SK-N-SH (cell line): ENCODE data around the gene SH2B3. TPM values are rescaled to one million over a fixed set of nuclear protein-coding genes. Genes with fewer than 3 reads are reported as not detected.

ENCODE experiments used
- CTCF ChIA-PET: fragments of 300-600, 350-600 bp; formaldehyde crosslinking; extraction: SDS; loops from one replicate; lab custom pipeline; 2021; lab: Yijun Ruan, JAX
- POLR2A ChIA-PET: fragments of 350-600 bp; sonication (Branson Sonifier 250); formaldehyde crosslinking; extraction: SDS; loops from one replicate; lab custom pipeline; 2020; ENCODE audit warnings: antibody characterized with exemption, inconsistent platforms; lab: Yijun Ruan, JAX
- DNase-seq: peaks from one replicate; pipeline ENCODE4 v3.0.0; 2012
- H2AFZ ChIP-seq: fragments of 200-600 bp; sonication (generic); 2 replicates; pipeline ENCODE4 v1.8.1; 2016; ENCODE audit warnings: antibody characterized with exemption, mild to moderate bottlenecking, low read depth
- H3F3A ChIP-seq: fragments of 200-600 bp; sonication (generic); replicated peaks from 2 replicates; pipeline ENCODE3; 2016; ENCODE audit warnings: antibody characterized with exemption, mild to moderate bottlenecking; ENCODE audit not compliant: insufficient read depth
- H3K27ac ChIP-seq, 2 experiments: fragments of 200-500 bp in 1 of 2; fragments of 200-600 bp in 1 of 2; sonication (Bioruptor generic) in 1 of 2; sonication (generic), shearing (Covaris generic) in 1 of 2; 2 replicates each; pipeline versions ENCODE4 v1.5.1 to v1.6.1; 2014 to 2016; ENCODE audit warnings: low read depth in 2 of 2, inconsistent platforms in 1 of 2, low read length in 1 of 2, mild to moderate bottlenecking in 1 of 2, mixed read lengths in 1 of 2
- H3K27me3 ChIP-seq: fragments of 200-600 bp; sonication (generic), shearing (Covaris generic); 2 replicates; pipeline ENCODE4 v1.6.1; 2016; ENCODE audit warnings: mixed run types; ENCODE audit not compliant: insufficient read depth
- H3K36me3 ChIP-seq, 2 experiments: fragments of 200-500 bp in 1 of 2; fragments of 200-600 bp in 1 of 2; sonication (Bioruptor generic) in 1 of 2; sonication (generic) in 1 of 2; replicated peaks in 1 of 2; 2 replicates each; pipeline versions ENCODE3 to v1.5.1; 2014 to 2016; ENCODE audit warnings: low read length in 1 of 2, mild to moderate bottlenecking in 1 of 2; ENCODE audit not compliant: insufficient read depth in 2 of 2, control insufficient read depth in 1 of 2
- H3K4me1 ChIP-seq, 2 experiments: fragments of 200-500 bp in 1 of 2; fragments of 200-600 bp in 1 of 2; sonication (Bioruptor generic) in 1 of 2; sonication (generic), shearing (Covaris generic) in 1 of 2; 2 replicates each; pipeline versions ENCODE4 v1.5.1 to v1.6.1; 2014 to 2016; ENCODE audit warnings: low read depth in 1 of 2, low read length in 1 of 2, mixed run types in 1 of 2; ENCODE audit not compliant: insufficient read depth in 2 of 2, control insufficient read depth in 1 of 2
- H3K4me2 ChIP-seq: fragments of 200-600 bp; sonication (generic), shearing (Covaris generic); 2 replicates; pipeline ENCODE4 v1.6.1; 2017; ENCODE audit warnings: mixed run types
- H3K4me3 ChIP-seq, 2 experiments: fragments of 200-500 bp in 1 of 2; fragments of 200-600 bp in 1 of 2; sonication (Bioruptor generic) in 1 of 2; sonication (generic), shearing (Covaris generic) in 1 of 2; 2 replicates each; pipeline versions ENCODE4 v1.5.1 to v1.8.1; 2014 to 2016; ENCODE audit warnings: low read depth in 2 of 2, inconsistent platforms in 1 of 2, low read length in 1 of 2, mild to moderate bottlenecking in 1 of 2, mixed read lengths in 1 of 2, moderate library complexity in 1 of 2
- H3K79me2 ChIP-seq: fragments of 200-600 bp; sonication (generic); 2 replicates; pipeline ENCODE4 v1.8.1; 2017; ENCODE audit warnings: mild to moderate bottlenecking; ENCODE audit not compliant: insufficient read depth
- H3K9ac ChIP-seq: fragments of 200-600 bp; sonication (generic); 2 replicates; pipeline ENCODE4 v1.6.1; 2017; ENCODE audit warnings: mixed run types
- H3K9me2 ChIP-seq: fragments of 200-600 bp; sonication (generic); 2 replicates; pipeline ENCODE4 v1.6.1; 2017; ENCODE audit warnings: mixed run types
- H3K9me3 ChIP-seq: fragments of 200-600 bp; sonication (generic); 2 replicates; pipeline ENCODE4 v1.6.1; 2017; ENCODE audit warnings: mixed run types, mild to moderate bottlenecking, moderate library complexity
- H4K20me1 ChIP-seq: fragments of 200-600 bp; sonication (generic); 2 replicates; pipeline ENCODE4 v1.6.1; 2017; ENCODE audit warnings: mild to moderate bottlenecking, mixed run types; ENCODE audit not compliant: insufficient read depth
- CTCF ChIP-seq: fragments of 200-600 bp; sonication (generic); IDR thresholded peaks from 2 replicates; pipeline ENCODE4 v1.6.1; 2017; ENCODE audit warnings: antibody characterized with exemption, mild to moderate bottlenecking, moderate library complexity
- ELF1 ChIP-seq: IDR thresholded peaks from 2 replicates; pipeline ENCODE4 v1.4.0; 2012
- EP300 ChIP-seq, 2 experiments: IDR thresholded peaks; 2 replicates each; pipeline versions ENCODE4 v1.4.0 to v1.6.1; 2012; ENCODE audit warnings: borderline replicate concordance in 1 of 2, low read depth in 1 of 2, low read length in 1 of 2
- FOSL2 ChIP-seq: IDR thresholded peaks from 2 replicates; pipeline ENCODE4 v1.4.0; 2012; ENCODE audit warnings: low read depth, mild to moderate bottlenecking, moderate library complexity, borderline replicate concordance
- GABPA ChIP-seq: IDR thresholded peaks from 2 replicates; pipeline ENCODE4 v1.4.0; 2012; ENCODE audit warnings: low read depth, mild to moderate bottlenecking
- MXI1 ChIP-seq: IDR thresholded peaks from 2 replicates; pipeline ENCODE4 v1.6.1; 2012; ENCODE audit warnings: mild to moderate bottlenecking, low read depth, low read length, improper control_type of control experiment
- NRF1 ChIP-seq: IDR thresholded peaks from 2 replicates; pipeline ENCODE4 v1.6.1; 2012; ENCODE audit warnings: low read depth, mild to moderate bottlenecking, low read length
- RAD21 ChIP-seq: IDR thresholded peaks from 2 replicates; pipeline ENCODE4 v1.6.1; 2012; ENCODE audit warnings: mild to moderate bottlenecking, low read length
- RCOR1 ChIP-seq: fragments of 150-350 bp; IDR thresholded peaks from 2 replicates; pipeline ENCODE4 v1.6.1; 2017; ENCODE audit warnings: antibody characterized with exemption, low read length
- REST ChIP-seq: IDR thresholded peaks from 2 replicates; pipeline ENCODE4 v1.6.1; 2012; ENCODE audit warnings: mild to moderate bottlenecking, low read depth, low read length, moderate library complexity
- RXRA ChIP-seq: IDR thresholded peaks from 2 replicates; pipeline ENCODE4 v1.4.0; 2012; ENCODE audit warnings: low read depth, mild to moderate bottlenecking, borderline replicate concordance
- TAF1 ChIP-seq: IDR thresholded peaks from 2 replicates; pipeline ENCODE4 v1.6.1; 2012; ENCODE audit warnings: low read depth, mild to moderate bottlenecking, low read length, moderate library complexity, borderline replicate concordance
- TCF12 ChIP-seq: IDR thresholded peaks from 2 replicates; pipeline ENCODE4 v1.4.0; 2012
- USF1 ChIP-seq: IDR thresholded peaks from 2 replicates; pipeline ENCODE4 v1.4.0; 2012; ENCODE audit warnings: low read depth, borderline replicate concordance
- USF2 ChIP-seq: fragments of 150-350 bp; IDR thresholded peaks from 2 replicates; pipeline ENCODE4 v1.6.1; 2017; ENCODE audit warnings: antibody characterized with exemption, low read length, low read depth, borderline replicate concordance
- YY1 ChIP-seq: IDR thresholded peaks from 2 replicates; pipeline ENCODE4 v1.4.0; 2012; ENCODE audit warnings: low read depth, mild to moderate bottlenecking
- ZBTB33 ChIP-seq: IDR thresholded peaks from 2 replicates; pipeline ENCODE4 v1.4.0; 2012; ENCODE audit warnings: low read depth, borderline replicate concordance
- WGBS: methylation state at CpG from one replicate; pipeline ENCODE4 v1.1.6; 2017; ENCODE audit warnings: low lambda C conversion rate; 5-methylcytosine and 5-hydroxymethylcytosine counted together
- polyA plus RNA-seq, 3 experiments: library from polyadenylated mRNA; depleted of rRNA; stranded (reverse); fragments of >200 nt; gene quantifications; 2 replicates each; pipeline ENCODE4 v1.2.3, GENCODE V29; 2012

The SH2B3 gene
- polyA plus RNA-seq, 1 of the 3 experiments (the other 2 are of a cell fraction): 15.6 TPM

- H3K36me3 ChIP-seq: peaks cover 47 to 63% of the 10 kb centered on the region in 2 experiments
- H3K4me3 ChIP-seq: no peak overlapping the region
- H3K9me2 ChIP-seq: no peaks in the 10 kb centered on the region; the same call in 1 of the 2 replicates
- ChIA-PET POLR2A (no interaction called here), CTCF (interaction anchor here (0.8 to 28.3 kb wide), 3 partner anchors 56 to 216 kb away, joined by 3 to 618 read pairs (median 4); partner anchors contain the start of gene SH2B3)
- 95% methylated on average over 3 of the region's 3 CpGs for WGBS
- TF ChIP-seq GABPA: no peak
- no peak for TF ChIP-seq EP300 (IDR thresholded peaks at IDR 0.05; ENCODE audit: borderline replicate concordance in 1 of 2, low read depth in 1 of 2, low read length in 1 of 2)
- no peak for TF ChIP-seq USF2
- TF ChIP-seq TAF1: no peak
- TF ChIP-seq USF1: no peak
- no peak for TF ChIP-seq YY1
- TF ChIP-seq ELF1: no peak
- no peaks in the 10 kb centered on the region for H3K9me3 ChIP-seq
- peaks cover 45% of the 10 kb centered on the region for H3K79me2 ChIP-seq
- H3K4me2 ChIP-seq: no peak overlapping the region
- peaks cover 14 to 27% of the 10 kb centered on the region in 2 experiments for H3K4me1 ChIP-seq
- peaks cover 43% of the 10 kb centered on the region for H3F3A ChIP-seq
- H3K27me3 ChIP-seq: no peaks in the 10 kb centered on the region
- no peak overlapping the region for H3K9ac ChIP-seq
- H3K27ac ChIP-seq: no peak overlapping the region
- DNase-seq: no peak
- H4K20me1 ChIP-seq: peaks cover 14% of the 10 kb centered on the region
- H2AFZ ChIP-seq: no peak overlapping the region
These were observed 51.9 kb downstream of the SH2B3 start for GRCh38 chr12:111457577-111457976.

- CTCF ChIA-PET: interaction anchor here (0.6 to 28.3 kb wide), 4 partner anchors 8 to 57 kb away, joined by 3 to 618 read pairs (median 22); partner anchors contain the start of gene SH2B3
- H3K4me3 ChIP-seq: no peak overlapping the region
- no peaks in the 10 kb centered on the region for H3K9me3 ChIP-seq
- peaks cover 36 to 58% of the 10 kb centered on the region in 2 experiments for H3K36me3 ChIP-seq
- H3K9ac ChIP-seq: no peak overlapping the region
- POLR2A ChIA-PET: interaction anchor here (0.6 kb wide), 1 partner anchor 17 kb away, joined by 5 read pairs; no protein-coding TSS in a partner anchor
- no peak overlapping the region for H3K4me2 ChIP-seq
- H3K79me2 ChIP-seq: peaks cover 50% of the 10 kb centered on the region
- DNase-seq: no peak
- H4K20me1 ChIP-seq: peaks cover 19% of the 10 kb centered on the region
- no peaks in the 10 kb centered on the region; the same call in 1 of the 2 replicates for H3K9me2 ChIP-seq
- H3F3A ChIP-seq: peaks cover 44% of the 10 kb centered on the region
- no peaks in the 10 kb centered on the region for H3K27me3 ChIP-seq
- H3K4me1 ChIP-seq: peaks cover 18 to 23% of the 10 kb centered on the region in 2 experiments
- 98% methylated on average over 5 of the region's 6 CpGs for WGBS
- H3K27ac ChIP-seq: peak overlapping the region in 1 of 2 experiments; percentile 5; a peak in 1 of 4 replicates
- no peak overlapping the region for H2AFZ ChIP-seq
- no peak for TF ChIP-seq ZBTB33
- TF ChIP-seq CTCF: no peak
- TF ChIP-seq REST: no peak
- no peak for TF ChIP-seq EP300 (IDR thresholded peaks at IDR 0.05; ENCODE audit: borderline replicate concordance in 1 of 2, low read depth in 1 of 2, low read length in 1 of 2)
- no peak for TF ChIP-seq RCOR1
- TF ChIP-seq ELF1: no peak
- no peak for TF ChIP-seq RXRA
- TF ChIP-seq FOSL2: no peak
- TF ChIP-seq RAD21: no peak
- TF ChIP-seq TCF12: no peak
- no peak for TF ChIP-seq MXI1
- TF ChIP-seq NRF1: no peak
These were observed 52.9 kb downstream of the SH2B3 start for GRCh38 chr12:111458546-111459172.
